Uterus (tissue), 2 donors: ENCODE data around the gene LIMCH1.

Experiments
- POLR2A ChIP-seq, 2 donors: fragments of 450-650 bp; IDR thresholded peaks; one replicate each; pipeline ENCODE4 v1.6.1; 2016; ENCODE audit warnings: antibody characterized with exemption in 2 of 2, mild to moderate bottlenecking in 1 of 2, moderate library complexity in 1 of 2
- TF ChIP-seq, protein P1 (sequence below), 4 experiments: fragments of 200-600 bp in 2 of 4; fragments of 450-650 bp in 2 of 4; sonication (generic) in 2 of 4; IDR thresholded peaks; one replicate each; pipeline ENCODE4 v1.5.1; 2016 to 2019; ENCODE audit warnings: antibody characterized with exemption in 4 of 4, mild to moderate bottlenecking in 2 of 4, moderate library complexity in 1 of 4

DNA sequence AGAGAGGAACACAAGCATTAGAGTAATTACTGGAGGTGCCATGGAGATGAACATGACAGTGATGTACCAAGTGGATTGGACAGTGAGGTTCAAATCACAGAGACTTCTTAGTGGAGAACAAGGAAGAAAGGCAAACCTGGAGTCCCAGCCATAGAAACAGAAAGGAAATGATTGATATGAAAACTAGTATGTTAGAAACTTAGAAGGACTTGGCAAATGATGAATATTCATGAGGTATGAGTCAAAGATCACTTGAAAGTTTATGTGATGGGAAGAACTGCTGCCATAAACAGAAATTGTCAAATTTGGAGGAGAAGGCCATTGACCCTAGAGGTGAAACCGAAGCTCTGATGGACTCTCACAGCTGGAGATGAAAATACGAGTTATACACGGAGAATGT, 122.4 kb downstream of the LIMCH1 start:
- TF ChIP-seq, protein P1, sequence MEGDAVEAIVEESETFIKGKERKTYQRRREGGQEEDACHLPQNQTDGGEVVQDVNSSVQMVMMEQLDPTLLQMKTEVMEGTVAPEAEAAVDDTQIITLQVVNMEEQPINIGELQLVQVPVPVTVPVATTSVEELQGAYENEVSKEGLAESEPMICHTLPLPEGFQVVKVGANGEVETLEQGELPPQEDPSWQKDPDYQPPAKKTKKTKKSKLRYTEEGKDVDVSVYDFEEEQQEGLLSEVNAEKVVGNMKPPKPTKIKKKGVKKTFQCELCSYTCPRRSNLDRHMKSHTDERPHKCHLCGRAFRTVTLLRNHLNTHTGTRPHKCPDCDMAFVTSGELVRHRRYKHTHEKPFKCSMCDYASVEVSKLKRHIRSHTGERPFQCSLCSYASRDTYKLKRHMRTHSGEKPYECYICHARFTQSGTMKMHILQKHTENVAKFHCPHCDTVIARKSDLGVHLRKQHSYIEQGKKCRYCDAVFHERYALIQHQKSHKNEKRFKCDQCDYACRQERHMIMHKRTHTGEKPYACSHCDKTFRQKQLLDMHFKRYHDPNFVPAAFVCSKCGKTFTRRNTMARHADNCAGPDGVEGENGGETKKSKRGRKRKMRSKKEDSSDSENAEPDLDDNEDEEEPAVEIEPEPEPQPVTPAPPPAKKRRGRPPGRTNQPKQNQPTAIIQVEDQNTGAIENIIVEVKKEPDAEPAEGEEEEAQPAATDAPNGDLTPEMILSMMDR (IDR thresholded peaks at IDR 0.05): no peak
- no peak for TF ChIP-seq POLR2A (IDR thresholded peaks at IDR 0.05)
